ENCODE measurements around the gene MRRF. TPM values are rescaled to one million over a fixed set of nuclear protein-coding genes. Genes with fewer than 3 reads are reported as not detected.
A peak's percentile ranks its signal among the peaks of the same experiment; 100 is the strongest.

Gene MRRF
- total RNA-seq, 3 donors from 2014 or later, result 46.5 to 65.2 (median 62.4) TPM

DNA sequence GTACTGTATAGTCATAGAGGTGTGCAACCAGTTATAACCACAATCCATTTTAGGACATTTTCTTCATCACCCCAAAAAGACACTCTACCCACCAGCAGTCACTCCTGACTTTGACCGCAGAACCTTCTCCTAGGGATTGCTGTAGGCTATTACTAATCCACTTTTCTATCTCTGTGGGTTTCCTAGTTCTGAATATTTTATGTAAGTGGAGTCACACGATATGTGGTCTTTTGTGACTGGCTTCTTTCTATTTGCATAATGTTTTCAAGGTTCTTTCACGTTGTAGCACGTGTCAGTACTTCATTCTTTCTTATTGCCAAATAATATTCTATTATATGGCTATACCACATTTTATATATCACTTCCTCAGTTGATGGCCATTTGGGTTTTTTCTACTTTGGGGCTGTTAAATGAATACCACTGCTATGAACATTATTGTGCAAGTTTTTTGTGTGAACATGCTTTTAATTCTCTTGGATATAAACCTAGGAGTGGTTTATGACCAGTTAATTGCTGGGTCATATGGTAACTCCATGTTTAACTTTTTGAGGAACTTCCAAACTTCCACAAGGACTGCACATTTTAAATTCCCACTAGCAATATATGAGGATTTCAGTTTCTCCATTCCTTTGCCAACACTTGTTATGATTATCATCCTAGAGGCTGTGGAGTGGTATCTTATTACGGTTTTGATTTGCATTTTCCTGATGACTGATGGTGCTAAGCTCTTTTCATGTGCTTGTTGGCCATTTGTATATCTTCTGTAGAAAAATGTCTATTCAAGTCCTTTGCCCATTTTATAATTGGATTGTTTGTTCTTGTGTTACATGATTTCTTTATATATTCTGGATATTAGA is 37.8 kb downstream of the MRRF start:
- TF ChIP-seq CTCF (IDR thresholded peaks at IDR 0.05), result no peak
- H3K36me3 ChIP-seq (ENCODE audit: low read depth), result no peaks in the 10 kb centered on the region

DNA sequence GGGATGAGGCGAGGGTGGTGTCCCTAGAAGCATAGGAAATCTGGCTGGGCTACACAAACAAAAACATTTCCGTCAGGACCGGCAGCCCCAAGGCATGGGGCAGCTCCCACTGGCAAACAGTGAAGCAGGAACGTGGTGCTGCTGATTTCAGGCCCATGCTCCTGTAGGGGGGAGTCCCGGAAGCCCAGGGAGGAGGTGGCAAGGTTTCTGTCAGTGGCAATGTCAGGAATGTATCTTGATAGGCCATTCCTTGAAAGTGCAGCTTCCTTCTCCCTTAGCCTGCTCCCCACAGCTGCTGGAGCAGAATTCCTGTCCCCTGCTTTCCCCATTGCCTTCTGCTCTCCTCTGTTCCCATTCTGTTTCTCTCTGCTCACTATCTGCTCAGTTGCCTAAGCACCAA is 42.4 kb downstream of the MRRF start:
- ATAC-seq (no peak), DNase-seq (no peak)
- no peak overlapping the region for H3K4me3 ChIP-seq
- no peaks in the 10 kb centered on the region for H3K4me1 ChIP-seq (ENCODE audit: low read depth)
- no peaks in the 10 kb centered on the region for H3K36me3 ChIP-seq (ENCODE audit: low read depth)
- no peaks in the 10 kb centered on the region for H3K9me3 ChIP-seq
- no peak for TF ChIP-seq CTCF (IDR thresholded peaks at IDR 0.05)
- intact Hi-C loops (cut with DNase I, micrococcal nuclease), result no loop called here

More for the DNA sequence above, 37.8 kb downstream of the MRRF start:
- intact Hi-C loops (cut with DNase I, micrococcal nuclease), result no loop called here
- no peak for DNase-seq
- ATAC-seq, result peak; percentile 45
- H3K4me1 ChIP-seq (ENCODE audit: low read depth), result no peaks in the 10 kb centered on the region
- H3K9me3 ChIP-seq, result no peaks in the 10 kb centered on the region
- H3K4me3 ChIP-seq, result no peak overlapping the region

- intact Hi-C loops (cut with DNase I, micrococcal nuclease), result no loop called here
- H3K4me3 ChIP-seq, result no peak overlapping the region
- H3K36me3 ChIP-seq (ENCODE audit: low read depth), result no peaks in the 10 kb centered on the region
- no peaks in the 10 kb centered on the region for H3K4me1 ChIP-seq (ENCODE audit: low read depth)
- TF ChIP-seq CTCF (IDR thresholded peaks at IDR 0.05), result no peak
- ATAC-seq, result no peak
- no peaks in the 10 kb centered on the region for H3K9me3 ChIP-seq
- DNase-seq, result no peak
Observed at GRCh38 chr9:122307925-122308324, 43.2 kb downstream of the MRRF start.

DNA sequence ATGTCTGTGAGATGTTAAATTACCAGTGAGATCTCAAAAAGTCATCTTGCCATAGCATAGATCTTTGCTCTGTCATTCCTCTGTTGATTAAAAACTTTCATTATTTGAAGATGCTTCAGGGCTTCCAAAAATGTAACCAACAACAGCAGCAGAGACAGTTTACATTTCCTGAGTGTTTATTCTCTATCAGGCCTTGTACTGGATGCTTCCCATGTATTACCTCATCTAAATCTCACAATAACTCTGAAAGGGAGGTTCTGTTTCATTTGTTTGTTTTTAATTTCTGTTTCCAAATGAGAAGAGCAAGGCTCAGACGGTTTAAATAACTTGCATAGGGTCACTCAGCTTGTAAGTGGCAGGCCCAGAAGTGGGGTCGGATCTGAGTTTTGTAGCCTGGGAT is 45.2 kb downstream of the MRRF start:
- ATAC-seq (no peak), DNase-seq (no peak)
- peaks cover 6% of the 10 kb centered on the region for H3K36me3 ChIP-seq (ENCODE audit: low read depth)
- no peak for TF ChIP-seq CTCF (IDR thresholded peaks at IDR 0.05)
- no peaks in the 10 kb centered on the region for H3K4me1 ChIP-seq (ENCODE audit: low read depth)
- no peak overlapping the region for H3K4me3 ChIP-seq
- intact Hi-C loops (cut with DNase I, micrococcal nuclease), result no loop called here
- no peaks in the 10 kb centered on the region for H3K9me3 ChIP-seq

DNA sequence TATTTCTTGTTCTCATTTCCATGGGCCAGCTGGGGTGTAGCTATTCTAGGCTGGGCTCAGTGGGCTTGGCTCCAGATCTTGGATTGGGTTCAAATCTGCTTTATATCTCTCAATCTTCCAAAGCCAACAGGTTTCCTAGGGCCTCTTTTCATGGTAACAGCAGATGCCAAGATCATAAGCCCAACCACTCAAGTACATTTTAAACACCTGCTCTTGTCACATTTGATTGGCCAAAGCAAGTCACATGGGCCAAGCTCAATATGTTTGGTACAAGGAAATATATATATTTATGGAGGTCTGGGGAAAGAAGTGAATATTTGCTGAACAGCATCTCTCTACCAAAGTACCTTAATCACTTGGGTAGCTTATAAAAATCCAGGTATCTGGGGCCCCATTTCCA is 49.5 kb downstream of the MRRF start:
- intact Hi-C loops (cut with DNase I, micrococcal nuclease), result no loop called here
- no peak for TF ChIP-seq CTCF (IDR thresholded peaks at IDR 0.05)
- no peak for DNase-seq
- Histone ChIP-seq H3K9me3 (no peaks in the 10 kb centered on the region), H3K4me3 (no peak overlapping the region), H3K36me3 (ENCODE audit: low read depth) (peaks cover 6% of the 10 kb centered on the region), H3K4me1 (ENCODE audit: low read depth) (no peaks in the 10 kb centered on the region)
- ATAC-seq, result no peak
